ENCODE data around the gene CD2AP.
"Not testable (repeated sequence)": the region's sequence is repeated elsewhere in the genome, so short reads cannot be mapped to it uniquely, and the experiment has no call there.

CD2AP gene

DNA sequence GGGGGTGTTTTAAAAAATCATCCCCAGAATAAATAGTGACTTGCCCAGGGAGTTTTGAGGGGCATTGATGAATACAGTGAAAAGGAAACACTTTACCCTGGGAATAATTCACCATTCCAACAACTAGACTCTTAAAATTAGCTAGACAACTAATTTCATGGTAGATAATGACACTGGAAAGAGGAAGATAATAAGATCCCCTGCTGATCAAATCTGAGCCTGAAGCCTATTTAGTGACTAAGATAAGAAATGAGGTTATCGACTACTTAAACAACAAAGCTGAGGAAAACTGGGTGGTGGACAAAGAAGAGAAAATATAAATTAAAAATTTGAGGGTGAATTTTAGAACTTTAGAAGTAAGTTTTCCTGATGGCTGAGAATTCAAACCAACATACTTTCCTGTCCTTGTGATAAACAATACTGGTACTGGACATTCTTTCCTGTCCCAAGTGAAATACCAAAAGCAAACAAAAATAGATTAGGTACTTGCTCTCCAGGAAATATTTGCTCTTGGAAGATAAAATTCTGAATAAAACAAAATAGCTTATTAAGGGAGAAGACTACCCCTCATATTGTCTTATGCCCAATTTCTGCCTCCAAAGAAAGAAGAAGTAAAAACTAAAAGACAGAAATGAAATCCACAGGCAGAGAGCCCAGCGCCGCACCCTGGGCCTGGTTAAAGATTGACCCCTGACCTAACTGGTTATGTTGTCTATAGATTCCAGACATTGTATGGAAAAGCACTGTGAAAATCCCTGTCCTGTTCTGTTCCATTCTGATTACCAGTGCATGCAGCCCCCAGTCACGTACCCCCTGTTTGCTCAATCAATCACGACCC lies 156.8 kb downstream of the CD2AP start:
- no peak for DNase-seq (ENCODE audit: low spot score)

- DNase-seq (ENCODE audit: low spot score): no peak
Measured at GRCh38 chr6:47646689-47647088, 169.1 kb downstream of the CD2AP start.

DNA sequence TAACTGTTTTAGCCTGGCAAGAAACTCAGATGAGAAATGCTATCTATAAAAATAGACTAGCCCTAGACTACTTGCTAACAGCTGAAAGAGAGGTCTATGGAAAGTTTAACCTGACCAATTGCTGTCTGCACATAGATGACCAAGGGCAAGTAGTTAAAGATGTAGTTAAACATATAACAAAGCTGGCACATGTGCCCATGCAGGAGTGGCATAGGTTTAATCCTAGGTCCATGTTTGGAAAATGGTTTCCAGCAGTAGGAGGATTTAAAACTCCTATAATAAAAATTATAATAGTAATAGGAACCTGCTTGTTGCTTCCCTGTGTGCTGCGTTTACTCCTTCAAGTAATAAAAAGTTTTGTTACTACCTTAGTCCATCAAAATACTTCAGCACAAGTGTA lies 169.6 kb downstream of the CD2AP start:
- no peak for DNase-seq (ENCODE audit: low spot score)

DNA sequence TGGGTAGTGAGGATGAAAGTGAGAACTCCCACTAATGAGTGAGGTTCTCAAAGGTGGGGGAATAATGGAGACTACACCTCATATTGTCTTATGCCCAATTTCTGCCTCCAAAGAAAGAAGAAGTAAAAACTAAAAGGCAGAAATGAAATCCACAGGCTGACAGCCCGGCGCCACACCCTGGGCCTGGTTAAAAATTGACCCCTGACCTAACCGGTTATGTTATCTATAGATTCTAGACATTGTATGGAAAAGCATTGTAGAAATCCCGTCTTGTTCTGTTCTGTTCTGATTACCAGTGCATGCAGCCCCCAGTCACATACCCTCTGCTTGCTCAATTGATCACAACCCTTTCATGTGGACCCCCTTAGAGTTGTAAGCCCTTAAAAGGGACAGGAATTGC lies 170.0 kb downstream of the CD2AP start:
- not testable (repeated sequence) for DNase-seq (ENCODE audit: low spot score)

GRCh38 chr6:47648031-47648430 lies 170.4 kb downstream of the CD2AP start:
- DNase-seq (ENCODE audit: low spot score): no peak

DNA sequence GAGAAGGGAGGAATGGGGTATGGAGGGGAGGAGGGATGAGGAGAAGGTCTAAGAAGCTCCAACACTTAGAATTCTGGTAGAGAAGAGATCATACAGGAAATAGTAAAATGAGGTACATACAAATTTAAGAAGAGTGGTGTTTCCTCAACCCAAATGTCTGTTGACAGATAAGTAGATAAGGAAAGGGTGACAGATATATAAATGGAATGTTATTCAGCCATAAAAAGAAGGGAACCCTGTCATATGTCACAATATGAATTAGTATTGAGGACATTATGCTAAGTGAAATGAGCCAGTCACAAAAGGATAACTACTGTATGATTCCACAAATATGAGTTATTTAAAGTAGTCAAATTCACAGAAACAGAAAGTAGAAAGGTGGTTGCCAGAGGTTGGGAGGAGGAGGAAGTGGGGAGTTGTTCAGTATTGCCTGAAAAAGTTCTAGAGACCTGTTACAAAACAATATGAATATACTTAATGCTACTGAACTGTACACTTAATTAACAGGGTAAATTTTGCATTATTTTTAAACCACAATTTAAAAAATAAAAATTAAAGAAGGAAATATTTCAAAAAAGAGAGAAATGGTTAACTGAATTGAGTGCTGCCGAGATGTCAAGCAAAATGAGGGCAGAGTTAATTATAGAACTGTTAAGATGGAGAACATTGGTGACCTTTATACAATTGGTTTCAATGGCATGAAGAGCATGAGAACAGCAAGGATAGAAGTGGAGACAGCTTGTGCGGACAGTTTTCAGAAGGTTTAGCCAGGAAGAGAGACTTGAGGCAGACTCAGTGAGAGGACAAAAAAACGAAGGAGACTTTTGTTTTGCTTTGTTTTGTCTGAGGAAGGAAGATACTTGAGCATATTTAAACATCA lies 173.2 kb downstream of the CD2AP start:
- DNase-seq (ENCODE audit: low spot score): no peak

GRCh38 chr6:47651505-47651944 lies 173.9 kb downstream of the CD2AP start:
- DNase-seq (ENCODE audit: low spot score): no peak

GRCh38 chr6:47653706-47654105 lies 176.1 kb downstream of the CD2AP start:
- DNase-seq (ENCODE audit: low spot score): no peak

- DNase-seq (ENCODE audit: low spot score): no peak
Measured at GRCh38 chr6:47654255-47654654, 176.7 kb downstream of the CD2AP start.

- DNase-seq (ENCODE audit: low spot score): no peak
Measured at GRCh38 chr6:47655719-47656595, 178.4 kb downstream of the CD2AP start.

DNA sequence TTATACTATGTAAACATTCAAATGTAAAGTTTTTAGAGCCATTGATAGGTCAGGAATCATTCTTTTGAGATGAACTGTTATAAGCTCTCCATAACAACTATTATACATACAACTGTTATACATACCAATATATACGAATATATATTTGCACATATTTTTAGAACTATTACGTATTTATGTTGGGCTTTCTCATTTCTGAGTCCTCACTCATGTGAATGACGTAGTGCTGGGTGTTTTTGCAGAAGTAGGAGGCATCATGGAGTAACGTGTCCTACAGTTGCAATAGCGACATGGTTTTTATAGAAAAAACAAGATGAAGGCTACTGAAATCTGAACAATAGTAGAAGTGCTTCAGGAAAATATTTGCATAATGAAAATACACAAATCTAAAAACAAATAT lies 184.4 kb downstream of the CD2AP start:
- DNase-seq (ENCODE audit: low spot score): no peak

DNA sequence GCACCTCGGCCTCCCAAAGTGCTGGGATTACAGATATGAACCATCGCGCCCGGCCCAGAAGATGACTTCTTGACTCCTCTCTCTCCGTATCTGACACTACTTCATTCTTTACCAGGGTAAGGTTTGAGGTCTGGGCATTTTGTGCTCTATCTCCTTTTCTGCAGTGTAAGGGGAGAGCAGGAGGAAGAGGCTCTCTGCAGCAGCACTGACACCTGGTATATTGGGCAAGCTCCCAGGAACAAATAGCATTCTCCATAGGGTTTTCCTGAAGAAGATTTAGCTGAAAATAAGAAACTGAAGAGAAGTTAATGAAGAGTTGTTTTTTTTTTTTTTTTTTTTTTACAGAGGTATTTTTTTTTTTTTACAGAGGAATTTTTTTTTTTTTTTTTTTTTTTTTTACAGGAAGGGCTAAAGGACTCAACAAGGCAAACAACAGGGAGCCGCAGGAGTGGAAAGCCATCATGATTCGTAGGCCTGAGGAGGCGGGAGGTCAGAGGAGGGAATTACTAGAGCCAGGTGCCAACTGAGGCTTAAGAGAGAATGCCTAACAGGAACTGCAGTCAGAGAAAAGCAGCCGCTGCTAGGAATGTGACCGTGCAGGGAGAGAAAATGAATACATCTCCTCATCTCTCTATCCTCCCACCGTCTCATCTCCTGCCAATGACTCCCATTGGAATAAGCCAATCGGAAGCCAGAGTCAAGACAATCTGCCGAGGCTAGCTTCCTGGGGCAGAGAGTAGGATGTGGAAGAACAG lies 186.1 kb downstream of the CD2AP start:
- peak; percentile 73 for DNase-seq (ENCODE audit: low spot score)

- DNase-seq (ENCODE audit: low spot score): no peak
Measured at GRCh38 chr6:47665112-47665511, 187.5 kb downstream of the CD2AP start.

DNA sequence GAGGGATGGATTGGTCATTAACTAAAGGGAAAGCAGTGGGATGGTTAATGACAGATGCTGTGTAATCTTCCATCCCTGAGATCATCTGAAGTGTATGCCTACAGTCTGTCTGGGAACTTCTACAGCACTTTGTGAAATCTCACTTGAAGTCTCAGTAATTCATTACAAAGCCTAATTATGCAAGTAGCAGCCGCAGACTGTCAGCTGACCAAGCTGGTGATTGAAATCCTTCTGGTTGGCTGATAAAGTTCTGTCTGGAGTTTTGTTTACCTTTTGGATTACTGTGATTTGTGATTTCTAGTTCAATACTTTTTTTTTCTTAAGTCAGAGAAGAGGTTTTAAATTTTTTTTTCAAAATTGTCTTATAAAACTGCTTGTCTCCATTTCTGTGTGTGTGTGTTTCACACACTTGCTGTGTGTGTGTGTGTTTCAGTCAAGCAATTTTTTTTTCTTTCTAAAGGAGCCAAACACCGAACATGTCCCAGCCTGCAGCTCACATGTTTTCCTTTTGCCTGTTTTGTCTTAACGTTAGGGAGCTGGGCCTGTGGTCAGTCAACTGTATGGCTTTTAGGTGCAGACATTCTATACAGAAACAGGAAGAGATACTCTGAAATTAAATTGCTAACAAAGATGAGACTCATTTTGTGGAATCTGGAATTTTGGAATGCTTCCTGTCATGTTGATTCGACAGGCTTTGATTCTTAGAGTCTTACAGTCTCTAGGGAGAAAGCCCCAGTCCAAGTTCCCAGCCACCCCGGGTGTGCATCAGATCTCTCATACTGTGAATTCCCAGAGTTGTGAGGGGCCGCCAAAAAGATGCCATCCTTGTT lies 192.3 kb downstream of the CD2AP start:
- no peak for DNase-seq (ENCODE audit: low spot score)

- DNase-seq (ENCODE audit: low spot score): no peak
Measured at GRCh38 chr6:47670851-47671250, 193.3 kb downstream of the CD2AP start.

- DNase-seq (ENCODE audit: low spot score): no peak
Measured at GRCh38 chr6:47671777-47672176, 194.2 kb downstream of the CD2AP start.

GRCh38 chr6:47672816-47673215 lies 195.2 kb downstream of the CD2AP start:
- DNase-seq (ENCODE audit: low spot score): no peak

GRCh38 chr6:47674673-47675072 lies 197.1 kb downstream of the CD2AP start:
- DNase-seq (ENCODE audit: low spot score): no peak
